GM12878 (cell line): ENCODE data around the gene CELF2. TPM values are rescaled to one million over a fixed set of nuclear protein-coding genes. Genes with fewer than 3 reads are reported as not detected.
A peak's percentile ranks its signal among the peaks of the same experiment; 100 is the strongest.

Source experiments
- ATAC-seq: fragments of 200-7000 bp; cut with Tn5 transposase; 3 replicates; pipeline ENCODE4 v1.9.1; 2020; ENCODE audit warnings: mild to moderate bottlenecking, moderate library complexity
- BruUV-seq: library from RNA; stranded (reverse); fragments of 400-500 nt; replicated peaks from 2 replicates; lab custom pipeline; 2021; lab: Mats Ljungman, UMichigan
- CTCF ChIA-PET: fragments of 300-600 bp; sonication (Branson Sonifier 250); formaldehyde crosslinking; extraction: SDS; loops from one replicate; lab custom pipeline; 2021; ENCODE audit warnings: inconsistent platforms; lab: Yijun Ruan, JAX
- POLR2A ChIA-PET: fragments of 350-600 bp; formaldehyde crosslinking; extraction: SDS; loops from one replicate; lab custom pipeline; 2021; ENCODE audit warnings: inconsistent platforms; lab: Charles Lee
- RAD21 ChIA-PET: fragments of 300-600 bp; sonication (Branson Sonifier 250); formaldehyde crosslinking; loops from one replicate; lab custom pipeline; 2023; ENCODE audit warnings: antibody characterized with exemption; ENCODE audit not compliant: unreplicated experiment; lab: Charles Lee
- SMC1A ChIA-PET: fragments of 300-600 bp; sonication (Branson Sonifier 250); formaldehyde crosslinking; loops from one replicate; lab custom pipeline; 2023; ENCODE audit not compliant: unreplicated experiment, uncharacterized antibody; lab: Charles Lee
- DNase-seq: peaks from one replicate; pipeline ENCODE4 v3.0.0-alpha.2; 2011; ENCODE audit warnings: low read depth, low spot score
- FAIRE-seq: peaks from 3 replicates; lab custom pipeline; 2011; peaks lifted over from hg19 to GRCh38; lab: Jason Lieb, UNC
- H2AFZ ChIP-seq: 2 replicates; pipeline ENCODE4 v1.6.0; 2011; ENCODE audit warnings: low read depth, low read length, control low read depth; ENCODE audit not compliant: control insufficient read depth
- H3K27ac ChIP-seq: 2 replicates; pipeline ENCODE4 v1.5.1; 2011; ENCODE audit warnings: control low read depth; ENCODE audit not compliant: control insufficient read depth, insufficient read depth
- H3K27me3 ChIP-seq, 2 experiments: replicated peaks in 1 of 2; 2 replicates each; pipeline versions ENCODE4 v1.6.0 to v1.6.1; 2011; ENCODE audit warnings: low read length in 1 of 2; ENCODE audit not compliant: control insufficient read depth in 2 of 2, insufficient read depth in 2 of 2
- H3K36me3 ChIP-seq, 2 experiments: 2 replicates each; pipeline ENCODE4 v1.5.1; 2011; ENCODE audit warnings: low read length in 1 of 2; ENCODE audit not compliant: control insufficient read depth in 2 of 2, insufficient read depth in 2 of 2
- H3K4me1 ChIP-seq: 2 replicates; pipeline ENCODE4 v1.6.1; 2011; ENCODE audit warnings: mild to moderate bottlenecking, low read length, moderate library complexity, mixed read lengths; ENCODE audit not compliant: control insufficient read depth, insufficient read depth
- H3K4me2 ChIP-seq: 2 replicates; pipeline ENCODE4 v1.6.0; 2011; ENCODE audit warnings: control low read depth; ENCODE audit not compliant: control insufficient read depth, insufficient read depth
- H3K4me3 ChIP-seq: fragments of 200-600 bp; sonication (generic); 2 replicates; pipeline ENCODE4 v1.5.1; 2016
- H3K79me2 ChIP-seq: 2 replicates; pipeline ENCODE4 v1.6.0; 2011; ENCODE audit warnings: low read length; ENCODE audit not compliant: control insufficient read depth, insufficient read depth
- H3K9ac ChIP-seq: 2 replicates; pipeline ENCODE4 v1.8.0; 2011; ENCODE audit warnings: low read length, control low read depth, mixed read lengths; ENCODE audit not compliant: control insufficient read depth, insufficient read depth
- H3K9me3 ChIP-seq: replicated peaks from 3 replicates; pipeline ENCODE4 v1.5.1; 2011; ENCODE audit warnings: mild to moderate bottlenecking, low read length; ENCODE audit not compliant: control insufficient read depth, insufficient read depth
- H4K20me1 ChIP-seq: 2 replicates; pipeline ENCODE4 v1.6.0; 2011; ENCODE audit not compliant: control insufficient read depth, insufficient read depth
- CREM ChIP-seq: IDR thresholded peaks from 2 replicates; pipeline ENCODE4 v1.6.1; 2014; ENCODE audit warnings: antibody characterized with exemption, low read depth
- HDGF ChIP-seq: fragments of 450-650 bp; IDR thresholded peaks from 2 replicates; pipeline ENCODE4 v1.6.1; 2016; ENCODE audit warnings: antibody characterized with exemption
- JUNB ChIP-seq: IDR thresholded peaks from 2 replicates; pipeline ENCODE4 v1.6.1; 2016; ENCODE audit warnings: antibody characterized with exemption, mild to moderate bottlenecking
- NRF1 ChIP-seq: conservative IDR thresholded peaks from 2 replicates; pipeline ENCODE4 v1.6.1; 2011; ENCODE audit warnings: mild to moderate bottlenecking, low read depth, low read length, improper control_type of control experiment
- RAD21 ChIP-seq: IDR thresholded peaks from 2 replicates; pipeline ENCODE4 v1.6.1; 2011; ENCODE audit warnings: mild to moderate bottlenecking, low read depth, low read length, moderate library complexity; ENCODE audit not compliant: insufficient read depth
- TCF7 ChIP-seq: IDR thresholded peaks from 2 replicates; pipeline ENCODE4 v1.6.1; 2014; ENCODE audit warnings: antibody characterized with exemption, borderline replicate concordance
- ZNF217 ChIP-seq: fragments of 450-650 bp; IDR thresholded peaks from 2 replicates; pipeline ENCODE4 v1.6.1; 2017; ENCODE audit warnings: antibody characterized with exemption, mild to moderate bottlenecking
- WGBS: methylation state at CpG from one replicate; pipeline ENCODE4 v1.1.6; 2016; ENCODE audit warnings: low lambda C conversion rate; ENCODE audit not compliant: insufficient replicate concordance, insufficient coverage; ENCODE audit errors: missing lambda C conversion rate; 5-methylcytosine and 5-hydroxymethylcytosine counted together
- in situ Hi-C: fragments of 300-500 bp; cut with MboI; formaldehyde crosslinking; loops from 9 replicates; pipeline ENCODE4 v1.14.3; 2018; ENCODE audit warnings: mixed read lengths
- intact Hi-C: fragments of 100-400 bp; cut with micrococcal nuclease; formaldehyde crosslinking; loops from one replicate; pipeline ENCODE4 v1.14.2; 2022; ENCODE audit not compliant: unreplicated experiment
- polyA plus RNA-seq, 11 experiments: library from polyadenylated mRNA; depleted of rRNA in 4 of 11; unstranded in 6 of 11; stranded (reverse) in 5 of 11; fragments of >200 nt; fragmentation: Nextera tagmentation in 4 of 11; fragmentation: Illumina TruSeq in 1 of 11; extraction: Ambion mirVana in 4 of 11; extraction: Trizol in 1 of 11; gene quantifications; 1 replicate in 1 of 11; 2 replicates in 10 of 11; pipeline versions ENCODE4 v1.2.1 to v1.2.3, GENCODE V29; 2011 to 2016; ENCODE audit warnings: inconsistent platforms in 2 of 11, missing spikeins in 2 of 11, low read depth in 1 of 11
- total RNA-seq, 4 experiments: library from RNA; depleted of rRNA in 3 of 4; stranded (reverse); fragments of >200 nt in 3 of 4; fragmentation: Illumina TruSeq in 1 of 4; extraction: Trizol in 1 of 4; gene quantifications; 2 replicates each; pipeline versions ENCODE4 v1.2.1 to v1.2.3, GENCODE V29; 2013 to 2021
- TF ChIP-seq, protein P1 (sequence below): fragments of 450-650 bp; IDR thresholded peaks from 2 replicates; pipeline ENCODE4 v1.6.1; 2014; ENCODE audit warnings: mild to moderate bottlenecking
- TF ChIP-seq, protein P2 (sequence below): fragments of 450-650 bp; IDR thresholded peaks from 2 replicates; pipeline ENCODE4 v1.6.1; 2018; ENCODE audit warnings: borderline replicate concordance, mild to moderate bottlenecking; ENCODE audit not compliant: partially characterized antibody
- TF ChIP-seq, protein P3 (sequence below), 3 experiments: IDR thresholded peaks in 2 of 3; conservative IDR thresholded peaks in 1 of 3; 2 replicates each; pipeline ENCODE4 v1.5.1; 2011; ENCODE audit warnings: low read depth in 3 of 3, low read length in 3 of 3, mild to moderate bottlenecking in 3 of 3, control low read depth in 2 of 3, moderate library complexity in 2 of 3, inconsistent platforms in 1 of 3, mixed read lengths in 1 of 3; ENCODE audit not compliant: control insufficient read depth in 2 of 3, insufficient read depth in 1 of 3; ENCODE audit errors: extremely low read depth in 1 of 3
- TF ChIP-seq, protein P4 (sequence below): IDR thresholded peaks from 2 replicates; pipeline ENCODE4 v1.6.1; 2011; ENCODE audit warnings: borderline replicate concordance, low read depth, mild to moderate bottlenecking, moderate library complexity, low read length; ENCODE audit not compliant: insufficient read depth, poor library complexity, severe bottlenecking
- TF ChIP-seq, protein P5 (sequence below): fragments of 450-650 bp; IDR thresholded peaks from 2 replicates; pipeline ENCODE4 v1.6.1; 2017; ENCODE audit warnings: low read depth, mild to moderate bottlenecking, moderate library complexity
- TF ChIP-seq, protein P6 (sequence below): IDR thresholded peaks from 2 replicates; pipeline ENCODE4 v1.6.1; 2011; ENCODE audit warnings: low read depth, low read length, improper control_type of control experiment, borderline replicate concordance

Gene CELF2
- total and polyA plus RNA-seq, 10 of the 15 experiments (the other 5 are each of a cell fraction or from before 2014, with no cell fraction given): 20.8 to 129 (median 86.3) TPM

DNA sequence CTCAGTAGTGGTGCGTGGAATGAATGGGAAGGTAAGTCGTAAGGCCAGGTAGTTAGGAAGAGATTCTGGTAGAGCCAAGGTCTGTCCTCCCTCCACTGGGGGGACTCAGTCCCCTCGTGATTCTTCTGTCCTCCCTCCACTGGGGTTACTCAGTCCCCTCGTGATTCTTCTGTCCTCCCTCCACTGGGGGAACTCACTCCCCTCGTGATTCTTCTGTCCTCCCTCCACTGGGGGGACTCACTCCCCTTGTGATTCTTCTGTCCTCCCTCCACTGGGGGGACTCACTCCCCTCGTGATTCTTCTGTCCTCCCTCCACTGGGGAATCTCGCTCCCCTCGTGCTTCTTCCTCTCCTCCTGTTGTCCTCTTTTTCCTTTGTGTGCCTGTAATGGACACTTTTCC lies 125.1 kb downstream of the CELF2 start:
- H3K27ac ChIP-seq: no peak overlapping the region
- H4K20me1 ChIP-seq: no peaks in the 10 kb centered on the region
- H3K79me2 ChIP-seq: no peaks in the 10 kb centered on the region
- ChIA-PET POLR2A (no interaction called here), RAD21 (interaction anchor here (1.2 to 5.1 kb wide), 2 partner anchors 22 to 30 kb away, joined by 3 to 57 read pairs; no protein-coding TSS in a partner anchor), CTCF (interaction anchor here (0.8 to 5.1 kb wide), 4 partner anchors 21 to 128 kb away, joined by 3 to 39 read pairs (median 8); no protein-coding TSS in a partner anchor), SMC1A (interaction anchor here (0.5 to 9.5 kb wide), 5 partner anchors 17 to 257 kb away, joined by 3 to 99 read pairs (median 5); no protein-coding TSS in a partner anchor)
- DNase-seq (no peak), ATAC-seq (no peak), FAIRE-seq (no peak)
- H3K4me2 ChIP-seq: no peak overlapping the region
- in situ Hi-C loops (no loop called here), intact Hi-C loops (no loop called here)
- 76% methylated on average over 8 of the region's 8 CpGs for WGBS
- H3K36me3 ChIP-seq: no peaks in the 10 kb centered on the region
- BruUV-seq: no TSS peak
- H3K4me1 ChIP-seq: peaks cover 12% of the 10 kb centered on the region
- no peak overlapping the region for H3K4me3 ChIP-seq
- no peaks in the 10 kb centered on the region for H3K27me3 ChIP-seq
- H3K9ac ChIP-seq: no peak overlapping the region
- no peak overlapping the region for H2AFZ ChIP-seq
- no peaks in the 10 kb centered on the region for H3K9me3 ChIP-seq
- TF ChIP-seq, protein P1, sequence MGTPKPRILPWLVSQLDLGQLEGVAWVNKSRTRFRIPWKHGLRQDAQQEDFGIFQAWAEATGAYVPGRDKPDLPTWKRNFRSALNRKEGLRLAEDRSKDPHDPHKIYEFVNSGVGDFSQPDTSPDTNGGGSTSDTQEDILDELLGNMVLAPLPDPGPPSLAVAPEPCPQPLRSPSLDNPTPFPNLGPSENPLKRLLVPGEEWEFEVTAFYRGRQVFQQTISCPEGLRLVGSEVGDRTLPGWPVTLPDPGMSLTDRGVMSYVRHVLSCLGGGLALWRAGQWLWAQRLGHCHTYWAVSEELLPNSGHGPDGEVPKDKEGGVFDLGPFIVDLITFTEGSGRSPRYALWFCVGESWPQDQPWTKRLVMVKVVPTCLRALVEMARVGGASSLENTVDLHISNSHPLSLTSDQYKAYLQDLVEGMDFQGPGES: no peak
- TF ChIP-seq NRF1: no peak
- TF ChIP-seq, protein P2, sequence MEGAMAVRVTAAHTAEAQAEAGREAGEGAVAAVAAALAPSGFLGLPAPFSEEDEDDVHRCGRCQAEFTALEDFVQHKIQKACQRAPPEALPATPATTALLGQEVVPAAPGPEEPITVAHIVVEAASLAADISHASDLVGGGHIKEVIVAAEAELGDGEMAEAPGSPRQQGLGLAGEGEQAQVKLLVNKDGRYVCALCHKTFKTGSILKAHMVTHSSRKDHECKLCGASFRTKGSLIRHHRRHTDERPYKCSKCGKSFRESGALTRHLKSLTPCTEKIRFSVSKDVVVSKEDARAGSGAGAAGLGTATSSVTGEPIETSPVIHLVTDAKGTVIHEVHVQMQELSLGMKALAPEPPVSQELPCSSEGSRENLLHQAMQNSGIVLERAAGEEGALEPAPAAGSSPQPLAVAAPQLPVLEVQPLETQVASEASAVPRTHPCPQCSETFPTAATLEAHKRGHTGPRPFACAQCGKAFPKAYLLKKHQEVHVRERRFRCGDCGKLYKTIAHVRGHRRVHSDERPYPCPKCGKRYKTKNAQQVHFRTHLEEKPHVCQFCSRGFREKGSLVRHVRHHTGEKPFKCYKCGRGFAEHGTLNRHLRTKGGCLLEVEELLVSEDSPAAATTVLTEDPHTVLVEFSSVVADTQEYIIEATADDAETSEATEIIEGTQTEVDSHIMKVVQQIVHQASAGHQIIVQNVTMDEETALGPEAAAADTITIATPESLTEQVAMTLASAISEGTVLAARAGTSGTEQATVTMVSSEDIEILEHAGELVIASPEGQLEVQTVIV: no peak
- no peak for TF ChIP-seq HDGF
- TF ChIP-seq, protein P3, sequence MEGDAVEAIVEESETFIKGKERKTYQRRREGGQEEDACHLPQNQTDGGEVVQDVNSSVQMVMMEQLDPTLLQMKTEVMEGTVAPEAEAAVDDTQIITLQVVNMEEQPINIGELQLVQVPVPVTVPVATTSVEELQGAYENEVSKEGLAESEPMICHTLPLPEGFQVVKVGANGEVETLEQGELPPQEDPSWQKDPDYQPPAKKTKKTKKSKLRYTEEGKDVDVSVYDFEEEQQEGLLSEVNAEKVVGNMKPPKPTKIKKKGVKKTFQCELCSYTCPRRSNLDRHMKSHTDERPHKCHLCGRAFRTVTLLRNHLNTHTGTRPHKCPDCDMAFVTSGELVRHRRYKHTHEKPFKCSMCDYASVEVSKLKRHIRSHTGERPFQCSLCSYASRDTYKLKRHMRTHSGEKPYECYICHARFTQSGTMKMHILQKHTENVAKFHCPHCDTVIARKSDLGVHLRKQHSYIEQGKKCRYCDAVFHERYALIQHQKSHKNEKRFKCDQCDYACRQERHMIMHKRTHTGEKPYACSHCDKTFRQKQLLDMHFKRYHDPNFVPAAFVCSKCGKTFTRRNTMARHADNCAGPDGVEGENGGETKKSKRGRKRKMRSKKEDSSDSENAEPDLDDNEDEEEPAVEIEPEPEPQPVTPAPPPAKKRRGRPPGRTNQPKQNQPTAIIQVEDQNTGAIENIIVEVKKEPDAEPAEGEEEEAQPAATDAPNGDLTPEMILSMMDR (IDR thresholded peaks at IDR 0.05 in 2 of 3, conservative IDR thresholded peaks at IDR 0.05 in 1 of 3; ENCODE audit: control insufficient read depth in 2 of 3, extremely low read depth in 1 of 3, insufficient read depth in 1 of 3, low read depth in 3 of 3, low read length in 3 of 3): peak in 2 of 3 experiments; percentile 19 to 21; a peak in 3 of 6 replicates
- TF ChIP-seq, protein P4, sequence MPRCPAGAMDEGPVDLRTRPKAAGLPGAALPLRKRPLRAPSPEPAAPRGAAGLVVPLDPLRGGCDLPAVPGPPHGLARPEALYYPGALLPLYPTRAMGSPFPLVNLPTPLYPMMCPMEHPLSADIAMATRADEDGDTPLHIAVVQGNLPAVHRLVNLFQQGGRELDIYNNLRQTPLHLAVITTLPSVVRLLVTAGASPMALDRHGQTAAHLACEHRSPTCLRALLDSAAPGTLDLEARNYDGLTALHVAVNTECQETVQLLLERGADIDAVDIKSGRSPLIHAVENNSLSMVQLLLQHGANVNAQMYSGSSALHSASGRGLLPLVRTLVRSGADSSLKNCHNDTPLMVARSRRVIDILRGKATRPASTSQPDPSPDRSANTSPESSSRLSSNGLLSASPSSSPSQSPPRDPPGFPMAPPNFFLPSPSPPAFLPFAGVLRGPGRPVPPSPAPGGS: no peak
- no peak for TF ChIP-seq JUNB
- no peak for TF ChIP-seq ZNF217
- TF ChIP-seq, protein P5, sequence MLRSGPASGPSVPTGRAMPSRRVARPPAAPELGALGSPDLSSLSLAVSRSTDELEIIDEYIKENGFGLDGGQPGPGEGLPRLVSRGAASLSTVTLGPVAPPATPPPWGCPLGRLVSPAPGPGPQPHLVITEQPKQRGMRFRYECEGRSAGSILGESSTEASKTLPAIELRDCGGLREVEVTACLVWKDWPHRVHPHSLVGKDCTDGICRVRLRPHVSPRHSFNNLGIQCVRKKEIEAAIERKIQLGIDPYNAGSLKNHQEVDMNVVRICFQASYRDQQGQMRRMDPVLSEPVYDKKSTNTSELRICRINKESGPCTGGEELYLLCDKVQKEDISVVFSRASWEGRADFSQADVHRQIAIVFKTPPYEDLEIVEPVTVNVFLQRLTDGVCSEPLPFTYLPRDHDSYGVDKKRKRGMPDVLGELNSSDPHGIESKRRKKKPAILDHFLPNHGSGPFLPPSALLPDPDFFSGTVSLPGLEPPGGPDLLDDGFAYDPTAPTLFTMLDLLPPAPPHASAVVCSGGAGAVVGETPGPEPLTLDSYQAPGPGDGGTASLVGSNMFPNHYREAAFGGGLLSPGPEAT: no peak
- no peak for TF ChIP-seq TCF7
- TF ChIP-seq, protein P6, sequence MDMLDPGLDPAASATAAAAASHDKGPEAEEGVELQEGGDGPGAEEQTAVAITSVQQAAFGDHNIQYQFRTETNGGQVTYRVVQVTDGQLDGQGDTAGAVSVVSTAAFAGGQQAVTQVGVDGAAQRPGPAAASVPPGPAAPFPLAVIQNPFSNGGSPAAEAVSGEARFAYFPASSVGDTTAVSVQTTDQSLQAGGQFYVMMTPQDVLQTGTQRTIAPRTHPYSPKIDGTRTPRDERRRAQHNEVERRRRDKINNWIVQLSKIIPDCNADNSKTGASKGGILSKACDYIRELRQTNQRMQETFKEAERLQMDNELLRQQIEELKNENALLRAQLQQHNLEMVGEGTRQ: no peak
- TF ChIP-seq CREM: no peak
- TF ChIP-seq RAD21: peak; percentile 24; the same call in 1 of the 2 replicates
